Heart left ventricle (tissue), 16 donors: ENCODE measurements around the gene HSFX3. TPM values are rescaled to one million over a fixed set of nuclear protein-coding genes. Genes with fewer than 3 reads are reported as not detected.
"Not testable (repeated sequence)": the region's sequence is repeated elsewhere in the genome, so short reads cannot be mapped to it uniquely, and the experiment has no call there.

Experiments
- ATAC-seq, 4 donors: fragments of 200-7000 bp; cut with Tn5 transposase; one replicate each; pipeline ENCODE4 v1.9.1; 2020 to 2022; ENCODE audit warnings: moderate library complexity in 4 of 4, mild to moderate bottlenecking in 3 of 4, moderate number of reproducible peaks in 1 of 4
- DNase-seq, 5 donors: peaks; one replicate each; pipeline ENCODE4 v3.0.0-alpha.2; 2020
- H3K27ac ChIP-seq, 12 donors: fragments of 200-600 bp; sonication (generic) in 4 of 12; one replicate each; pipeline versions ENCODE4 v1.5.0 to v1.8.0; 2016 to 2022; ENCODE audit warnings: mild to moderate bottlenecking in 2 of 12
- H3K27me3 ChIP-seq, 9 donors: fragments of 200-600 bp; sonication (generic) in 2 of 9; one replicate each; pipeline versions ENCODE4 v1.5.1 to v1.8.0; 2016 to 2022; ENCODE audit warnings: mild to moderate bottlenecking in 3 of 9
- H3K36me3 ChIP-seq, 9 donors: fragments of 200-600 bp; sonication (generic) in 2 of 9; one replicate each; pipeline versions ENCODE4 v1.5.0 to v1.8.0; 2018 to 2022; ENCODE audit warnings: mild to moderate bottlenecking in 2 of 9
- H3K4me1 ChIP-seq, 12 donors: fragments of 200-600 bp; sonication (generic) in 4 of 12; one replicate each; pipeline versions ENCODE4 v1.5.0 to v1.8.0; 2016 to 2022; ENCODE audit warnings: mild to moderate bottlenecking in 3 of 12
- H3K4me3 ChIP-seq, 12 donors: fragments of 200-600 bp; sonication (generic) in 4 of 12; one replicate each; pipeline versions ENCODE4 v1.5.0 to v1.8.0; 2017 to 2022; ENCODE audit warnings: mild to moderate bottlenecking in 9 of 12, moderate library complexity in 4 of 12
- H3K9me3 ChIP-seq, 12 donors: fragments of 200-600 bp; sonication (generic) in 4 of 12; one replicate each; pipeline versions ENCODE4 v1.5.0 to v1.8.0; 2016 to 2022; ENCODE audit warnings: mild to moderate bottlenecking in 1 of 12
- CTCF ChIP-seq, 12 donors: fragments of 200-600 bp; sonication (generic) in 4 of 12; IDR thresholded peaks; one replicate each; pipeline versions ENCODE4 v1.5.0 to v1.8.0; 2018 to 2022; ENCODE audit warnings: antibody characterized with exemption in 12 of 12, mild to moderate bottlenecking in 5 of 12
- POLR2A ChIP-seq, 2 donors: fragments of 450-650 bp; IDR thresholded peaks; one replicate each; pipeline ENCODE4 v1.6.1; 2017; ENCODE audit warnings: antibody characterized with exemption in 2 of 2, mild to moderate bottlenecking in 2 of 2, moderate library complexity in 2 of 2
- WGBS, 4 donors: extraction: QIAGEN DNeasy Blood & Tissue Kit in 2 of 4; methylation state at CpG; one replicate each; pipeline versions ENCODE4 v1.1.5 to v1.1.7; 2013 to 2018; 5-methylcytosine and 5-hydroxymethylcytosine counted together
- intact Hi-C, 10 donors: fragments of 100-400 bp; cut with DNase I; formaldehyde crosslinking; loops; one replicate each; pipeline versions ENCODE4 v1.11.1 to v1.14.2; 2022
- polyA plus RNA-seq, 2 donors: library from polyadenylated mRNA; stranded (reverse); fragments of 200-250 nt; gene quantifications; one replicate each; pipeline ENCODE4 v1.2.3, GENCODE V29; 2013
- total RNA-seq, 9 donors: library from RNA; depleted of rRNA in 2 of 9; stranded (reverse); fragments of >200 nt in 2 of 9; fragmentation: NEBNext Ultra II Directional in 3 of 9; extraction: Animal tissue kit (Norgen Biotek cat#: 25700) in 3 of 9; gene quantifications; one replicate each; pipeline versions ENCODE4 v1.1.0 to v1.2.4, GENCODE V29; 2016 to 2023
- donor health status: ischemic (EF 13 %, LVEDD 7.1; RV severe dilation, severe dysfunction).
- donor health status: healthy with polysubstance abuse.
- donor health status: DM: no; HTN: yes; CAD: no.
- donor health status: DM: no; HTN: no; CAD: no.
- donor health status: ischemic (EF 25% LVEDD 6.9; RV normal size, moderate dysfunction).
- donor health status: ischemic (EF 25% LVEDD 5.7; RV mildly dilated, moderate dysfunction).
- donor health status: healthy.
- donor health status: DM: yes; HTN: yes; CAD: no.
- donor health status: ischemic (EF 35%, LVEDD 5.7; RV mildly dilated, moderate dysfunction).
- donor health status: nonischemic (EF 11% LVEDD 7.7; RV severe dilation, severe dysfunction).
- donor health status: DM: yes; HTN: yes; CAD: no.
- donor health status: PGD.
- donor health status: ischemic (EF 29% LVEDD 5.4; RV normal size, mild dysfunction).
- donor health status: nonischemic (EF 23%, LVEDD 6.1; RV moderate dilation, normal function).

HSFX3 gene
- total and polyA plus RNA-seq, 11 donors = 0.23 to 0.49 (median 0.32) TPM; not detected in 8

- Histone ChIP-seq H3K4me3 (peak within 1 kb of the TSS; percentile 45 to 90 (median 69)), H3K27ac (peak within 1 kb of the TSS; percentile 68 to 96 (median 91)), H3K36me3 (no peaks in the 10 kb centered on the region), H3K4me1 (peaks cover 0 to 10% (median 5%) of the 10 kb centered on the region in 12 donors), H3K27me3 (no peaks in the 10 kb centered on the region), H3K9me3 (no peaks in the 10 kb centered on the region)
- 0 to 50% (median 24%) methylated on average over 44 to 71 of the region's 71 CpGs for WGBS, 4 donors
- no peak for TF ChIP-seq POLR2A (IDR thresholded peaks at IDR 0.05)
- no peak for TF ChIP-seq CTCF (IDR thresholded peaks at IDR 0.05)
- intact Hi-C loops = loop anchor here in 1 of 10 donors (10.0 kb wide), 1 partner anchor 374 kb away; no protein-coding TSS in a partner anchor
- ATAC-seq = peak; percentile 46 to 67 (median 57)
- DNase-seq = peak; percentile 79 to 92 (median 91)
Measured at GRCh38 chrX:149540621-149541520, 8.9 kb downstream of the HSFX3 start, which contains the start of gene EOLA1. EOLA1 (plus strand) TSS chrX:149541012; CDS start chrX:149545631, 4,619 bp downstream.

GRCh38 chrX:149540131-149540620 lies 9.5 kb downstream of the HSFX3 start:
- no peaks in the 10 kb centered on the region for H3K9me3 ChIP-seq
- peak overlapping the region; percentile 68 to 96 (median 91) for H3K27ac ChIP-seq
- 2 to 50% (median 26%) methylated on average over 17 to 23 of the region's 24 CpGs for WGBS, 4 donors
- intact Hi-C loops = loop anchor here in 1 of 10 donors (10.0 kb wide), 1 partner anchor 375 kb away; no protein-coding TSS in a partner anchor
- H3K27me3 ChIP-seq = no peaks in the 10 kb centered on the region
- H3K4me1 ChIP-seq = peaks cover 0 to 10% (median 5%) of the 10 kb centered on the region in 12 donors
- DNase-seq = peak; percentile 93 to 96 (median 93)
- peak overlapping the region in 11 of 12 donors; percentile 56 to 90 (median 69) for H3K4me3 ChIP-seq
- TF ChIP-seq CTCF (IDR thresholded peaks at IDR 0.05) (no peak), POLR2A (IDR thresholded peaks at IDR 0.05) (no peak)
- no peaks in the 10 kb centered on the region for H3K36me3 ChIP-seq
- ATAC-seq = peak; percentile 78 to 84 (median 80)

DNA sequence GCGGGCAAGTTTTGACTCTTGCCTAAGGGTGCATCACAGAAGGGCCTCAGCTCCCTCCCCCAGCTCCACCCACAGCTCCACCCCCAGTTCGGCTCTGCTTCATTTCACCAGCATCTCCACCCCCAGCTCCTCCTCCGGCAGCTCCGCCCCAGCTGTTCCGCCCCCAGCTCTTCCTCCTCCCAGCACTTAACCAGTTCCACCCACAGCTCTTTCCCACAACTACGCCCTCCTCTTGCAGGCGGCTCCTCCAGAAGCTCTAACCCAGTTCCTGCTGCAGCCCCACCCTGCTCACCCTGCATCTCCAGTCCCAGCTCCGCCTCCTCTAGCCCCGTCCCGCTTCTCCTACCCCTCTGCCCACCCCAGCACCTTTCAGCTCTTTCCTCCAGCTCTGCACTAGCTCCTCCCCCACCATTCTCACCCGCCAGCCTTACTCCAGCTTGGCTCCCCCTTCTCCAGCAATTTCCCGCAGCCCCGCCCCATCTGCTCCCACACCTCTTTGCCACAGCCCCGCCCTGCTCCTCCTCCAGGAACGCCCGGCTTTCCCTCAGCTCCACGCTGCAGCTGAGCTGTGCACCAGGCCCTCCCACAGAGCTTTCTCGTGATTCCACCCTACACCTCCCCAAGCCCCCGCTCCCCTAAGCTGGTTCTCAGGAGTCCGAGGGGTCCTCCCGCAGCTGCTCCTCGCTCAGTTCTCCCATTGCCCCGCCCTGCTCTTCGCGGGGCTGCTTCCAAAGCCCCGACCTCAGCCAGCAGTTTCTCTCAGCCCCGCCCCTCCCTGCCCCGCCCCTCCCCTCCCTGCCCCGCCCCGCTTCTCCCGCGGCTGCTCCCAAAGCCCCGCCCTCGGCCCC lies 10.2 kb downstream of the HSFX3 start:
- Histone ChIP-seq H3K27me3 (no peaks in the 10 kb centered on the region), H3K9me3 (no peaks in the 10 kb centered on the region), H3K27ac (peak overlapping the region in 10 of 12 donors; percentile 63 to 96 (median 75)), H3K4me3 (peak overlapping the region in 11 of 12 donors; percentile 13 to 90 (median 66)), H3K36me3 (no peaks in the 10 kb centered on the region), H3K4me1 (peaks cover 0 to 10% (median 5%) of the 10 kb centered on the region in 12 donors)
- no peak for TF ChIP-seq CTCF (IDR thresholded peaks at IDR 0.05)
- TF ChIP-seq POLR2A (IDR thresholded peaks at IDR 0.05) = no peak
- 1 to 51% (median 23%) methylated on average over 28 to 32 of the region's 34 CpGs for WGBS, 4 donors
- ATAC-seq (peak; percentile 62 to 78 (median 74)), DNase-seq (peak; percentile 88 to 94 (median 91))
- intact Hi-C loops = loop anchor here in 1 of 10 donors (10.0 kb wide), 1 partner anchor 375 kb away; no protein-coding TSS in a partner anchor

DNA sequence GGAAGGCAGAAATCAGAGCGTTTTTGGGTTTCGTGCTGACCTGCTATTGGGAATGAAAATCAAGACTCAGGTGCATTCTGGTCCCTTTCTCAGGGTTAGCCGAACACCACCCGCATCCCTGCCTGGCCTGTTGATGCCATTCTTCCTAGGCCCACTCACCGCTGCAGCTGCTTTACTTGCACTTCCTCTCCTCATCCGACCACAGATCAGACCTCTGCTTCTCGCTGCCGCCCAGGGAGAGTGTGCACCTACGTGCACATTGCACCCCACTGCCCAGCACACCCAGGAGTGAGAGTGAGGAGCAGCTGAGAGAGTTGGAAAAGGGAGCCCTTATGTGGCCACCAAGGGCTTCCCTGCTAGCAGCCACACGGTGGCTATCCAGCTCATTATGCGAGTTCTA lies 12.2 kb downstream of the HSFX3 start:
- H3K9me3 ChIP-seq, H3K27ac ChIP-seq, H3K4me3 ChIP-seq, H3K27me3 ChIP-seq, intact Hi-C loops, DNase-seq, H3K36me3 ChIP-seq, ATAC-seq: not testable (repeated sequence)
- 87 to 91% (median 88%) methylated on average over 7 to 11 of the region's 11 CpGs for WGBS, 4 donors
- H3K4me1 ChIP-seq = peaks cover 0 to 10% (median 5%) of the 10 kb centered on the region in 12 donors

DNA sequence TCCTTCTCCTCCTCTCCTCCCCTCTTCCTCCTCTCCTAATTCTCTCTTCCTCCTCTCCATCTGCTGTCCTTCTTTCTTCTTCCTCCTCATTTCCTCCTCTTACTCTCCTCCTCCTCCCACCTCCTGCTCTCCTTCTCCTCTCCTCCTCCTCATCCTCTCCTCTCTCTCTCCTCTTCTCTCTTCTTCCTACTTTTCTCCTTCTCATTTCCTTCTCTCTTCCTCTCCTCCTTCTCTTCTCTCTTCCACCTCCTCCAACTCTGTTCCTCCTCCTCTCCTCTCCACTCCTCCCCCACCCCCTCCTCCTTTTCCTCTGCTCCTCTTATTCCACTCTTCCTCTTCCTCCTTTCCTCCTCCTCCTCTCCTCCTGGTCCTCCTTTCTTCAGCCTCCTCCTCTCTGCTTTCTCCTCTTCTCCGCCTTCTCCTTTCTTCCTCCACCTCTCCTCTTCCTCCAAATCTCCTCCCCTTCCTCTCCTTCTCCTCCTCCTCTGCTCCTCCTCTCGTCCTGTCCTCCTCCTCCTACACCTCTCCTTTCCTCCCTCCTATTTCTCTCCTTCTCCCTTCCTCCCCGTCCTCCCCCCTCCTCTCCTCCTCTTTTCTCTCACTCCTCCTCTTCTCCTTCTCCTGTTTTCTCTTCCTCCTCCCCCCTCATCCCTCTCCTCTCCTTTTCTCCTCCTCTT lies 14.7 kb downstream of the HSFX3 start:
- H3K27me3 ChIP-seq, ATAC-seq, H3K9me3 ChIP-seq, H3K4me1 ChIP-seq, H3K4me3 ChIP-seq, H3K27ac ChIP-seq, DNase-seq, intact Hi-C loops: not testable (repeated sequence)
- H3K36me3 ChIP-seq = peaks cover 0 to 12% (median 0%) of the 10 kb centered on the region in 9 donors
- 60 to 83% (median 71%) methylated on average over 3 of the region's 3 CpGs for WGBS, 4 donors

DNA sequence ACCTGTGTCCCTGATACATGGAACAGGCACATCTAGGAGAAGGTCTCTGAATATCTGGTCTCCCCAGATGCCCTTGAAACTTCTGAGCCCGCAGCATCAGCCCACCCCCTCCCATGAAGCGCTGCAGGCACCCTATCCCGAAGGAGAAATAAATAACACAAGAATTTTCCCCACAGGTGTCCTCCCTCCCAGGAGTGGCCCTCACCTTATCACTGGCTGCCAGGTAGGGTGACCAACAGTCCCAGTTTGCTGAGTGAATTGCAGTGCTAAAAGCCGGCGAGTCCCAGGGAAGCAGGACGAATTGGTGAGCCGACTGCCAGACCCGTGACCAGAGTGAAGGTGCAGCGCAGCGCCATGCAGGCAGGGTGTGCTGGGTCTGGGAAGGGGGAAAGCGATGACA lies 15.7 kb downstream of the HSFX3 start:
- H3K27me3 ChIP-seq, intact Hi-C loops, ATAC-seq, H3K27ac ChIP-seq, H3K4me1 ChIP-seq, H3K4me3 ChIP-seq, H3K9me3 ChIP-seq, DNase-seq: not testable (repeated sequence)
- 81 to 97% (median 92%) methylated on average over 7 to 11 of the region's 11 CpGs for WGBS, 4 donors
- H3K36me3 ChIP-seq = peaks cover 0 to 15% (median 0%) of the 10 kb centered on the region in 9 donors
